ENCODE data around the gene LTB. TPM values are rescaled to one million over a fixed set of nuclear protein-coding genes. Genes with fewer than 3 reads are reported as not detected.

The LTB gene
- total and polyA plus RNA-seq, 8 donors: 1.5 to 13.7 (median 3.4) TPM

GRCh38 chr6:31548544-31548873, 33.7 kb downstream of the LTB start:
- DNase-seq: no peak
- intact Hi-C loops (cut with DNase I): loop anchor here in 1 of 2 donors (10.0 kb wide), 1 partner anchor 46 kb away; the partner anchor contains the start of gene NCR3
- peaks cover 9 to 56% of the 10 kb centered on the region in 2 donors for H3K4me1 ChIP-seq
- peak overlapping the region in 1 of 2 donors; percentile 48 for H3K4me3 ChIP-seq
- no peak for ATAC-seq
- H3K27me3 ChIP-seq: no peaks in the 10 kb centered on the region
- peak overlapping the region in 1 of 2 donors; percentile 84 for H3K27ac ChIP-seq
- H3K36me3 ChIP-seq: peaks cover 0 to 25% of the 10 kb centered on the region in 2 donors
- TF ChIP-seq, protein P1, sequence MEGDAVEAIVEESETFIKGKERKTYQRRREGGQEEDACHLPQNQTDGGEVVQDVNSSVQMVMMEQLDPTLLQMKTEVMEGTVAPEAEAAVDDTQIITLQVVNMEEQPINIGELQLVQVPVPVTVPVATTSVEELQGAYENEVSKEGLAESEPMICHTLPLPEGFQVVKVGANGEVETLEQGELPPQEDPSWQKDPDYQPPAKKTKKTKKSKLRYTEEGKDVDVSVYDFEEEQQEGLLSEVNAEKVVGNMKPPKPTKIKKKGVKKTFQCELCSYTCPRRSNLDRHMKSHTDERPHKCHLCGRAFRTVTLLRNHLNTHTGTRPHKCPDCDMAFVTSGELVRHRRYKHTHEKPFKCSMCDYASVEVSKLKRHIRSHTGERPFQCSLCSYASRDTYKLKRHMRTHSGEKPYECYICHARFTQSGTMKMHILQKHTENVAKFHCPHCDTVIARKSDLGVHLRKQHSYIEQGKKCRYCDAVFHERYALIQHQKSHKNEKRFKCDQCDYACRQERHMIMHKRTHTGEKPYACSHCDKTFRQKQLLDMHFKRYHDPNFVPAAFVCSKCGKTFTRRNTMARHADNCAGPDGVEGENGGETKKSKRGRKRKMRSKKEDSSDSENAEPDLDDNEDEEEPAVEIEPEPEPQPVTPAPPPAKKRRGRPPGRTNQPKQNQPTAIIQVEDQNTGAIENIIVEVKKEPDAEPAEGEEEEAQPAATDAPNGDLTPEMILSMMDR (IDR thresholded peaks at IDR 0.05): no peak
- H3K9me3 ChIP-seq: no peaks in the 10 kb centered on the region

DNA sequence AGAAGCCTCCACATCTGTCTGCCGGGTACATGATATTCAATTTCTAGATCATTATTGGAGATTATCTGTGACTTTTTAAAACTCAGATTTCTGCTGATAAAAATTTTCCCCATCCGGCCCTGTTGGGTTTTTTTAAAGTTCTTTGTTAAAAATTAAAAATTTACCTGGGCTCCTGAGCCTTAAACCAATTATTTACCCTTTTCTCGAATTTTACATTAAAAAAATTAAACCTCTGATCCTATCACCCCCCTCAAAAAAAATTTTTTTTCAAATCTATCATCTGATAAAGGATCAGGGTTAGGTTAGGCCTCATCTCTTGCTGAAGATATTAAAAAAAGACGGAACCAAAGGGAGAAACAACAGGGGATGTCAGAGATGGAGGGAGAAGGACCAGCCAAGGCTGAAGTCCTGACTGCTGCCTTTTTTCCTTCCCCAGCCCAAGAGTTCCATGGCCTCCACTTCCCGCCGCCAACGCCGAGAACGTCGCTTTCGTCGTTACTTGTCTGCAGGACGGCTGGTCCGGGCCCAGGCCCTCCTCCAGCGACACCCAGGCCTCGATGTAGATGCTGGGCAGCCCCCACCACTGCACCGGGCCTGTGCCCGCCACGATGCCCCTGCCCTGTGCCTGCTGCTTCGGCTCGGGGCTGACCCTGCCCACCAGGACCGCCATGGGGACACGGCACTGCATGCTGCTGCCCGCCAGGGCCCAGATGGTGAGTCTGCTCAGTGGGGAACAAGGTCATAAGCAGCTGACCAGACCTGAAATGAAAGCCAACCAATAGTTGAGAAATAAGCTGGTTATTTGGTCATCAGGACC, 34.3 kb downstream of the LTB start:
- peak overlapping the region; percentile 41 to 48 for H3K4me3 ChIP-seq
- no peaks in the 10 kb centered on the region for H3K27me3 ChIP-seq
- ATAC-seq (no peak), DNase-seq (peak in 2 of 4 donors; percentile 44 to 81)
- intact Hi-C loops (cut with DNase I): loop anchor here (2.0 to 10.0 kb wide), 2 partner anchors 47 to 51 kb away; partner anchors contain the start of gene NCR3 (in 1 of the 2)
- no peaks in the 10 kb centered on the region for H3K9me3 ChIP-seq
- H3K4me1 ChIP-seq: peaks cover 9 to 56% of the 10 kb centered on the region in 2 donors
- TF ChIP-seq, protein P1 (IDR thresholded peaks at IDR 0.05): no peak
- peak overlapping the region; percentile 82 to 84 for H3K27ac ChIP-seq
- H3K36me3 ChIP-seq: peaks cover 0 to 25% of the 10 kb centered on the region in 2 donors

- ATAC-seq: peak; percentile 96
- Histone ChIP-seq H3K27me3 (no peaks in the 10 kb centered on the region), H3K36me3 (peaks cover 0 to 25% of the 10 kb centered on the region in 2 donors), H3K4me3 (peak within 1 kb of the TSS; percentile 41 to 48), H3K9me3 (no peaks in the 10 kb centered on the region), H3K27ac (peak within 1 kb of the TSS; percentile 82 to 84), H3K4me1 (peaks cover 13 to 54% of the 10 kb centered on the region in 2 donors)
- DNase-seq: peak; percentile 94 to 98 (median 95)
- TF ChIP-seq, protein P1 (IDR thresholded peaks at IDR 0.05): no peak
- intact Hi-C loops (cut with DNase I): loop anchor here (2.0 to 10.0 kb wide), 2 partner anchors 48 to 52 kb away; partner anchors contain the start of gene NCR3 (in 1 of the 2)
These were observed 35.1 kb downstream of the LTB start, which contains the start of gene NFKBIL1 for GRCh38 chr6:31546958-31547726. Gene NFKBIL1 (plus strand): TSS chr6:31547608. CDS start chr6:31547695, 87 bp downstream.

DNA sequence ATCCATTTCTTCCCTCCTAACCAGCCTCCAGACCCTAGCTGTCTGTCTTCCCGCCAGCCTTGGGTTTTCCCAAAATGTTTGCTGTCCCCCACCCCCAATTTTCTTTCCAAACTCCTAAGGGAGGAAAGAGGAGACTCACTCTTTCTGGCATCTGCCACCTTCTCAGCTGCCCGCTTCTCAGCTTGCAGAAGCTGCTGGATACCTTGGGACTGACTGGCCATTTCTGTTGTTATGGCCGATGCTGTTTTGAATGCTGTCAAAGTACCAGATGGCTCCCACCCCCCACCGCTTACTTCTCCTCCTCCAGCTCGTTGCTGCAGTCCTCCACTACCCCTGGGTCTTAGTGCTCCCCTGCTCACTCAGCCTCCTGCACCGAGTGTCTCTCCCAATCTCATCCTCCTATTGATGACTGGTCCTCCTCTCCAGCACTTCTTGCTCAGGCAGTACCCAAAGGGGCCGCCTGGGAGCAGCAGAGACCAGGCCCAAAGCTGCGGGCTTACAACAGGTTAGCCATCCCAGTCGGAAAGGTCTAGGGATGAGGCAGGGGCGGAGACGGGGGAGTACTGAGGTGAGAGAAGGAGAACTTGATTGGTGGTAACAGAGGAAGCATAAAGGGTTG, 35.8 kb downstream of the LTB start, which contains the start of gene ATP6V1G2:
TSS of gene ATP6V1G2 (minus strand) at position 270 of the 619 bp plus-strand sequence. CDS start at position 221, 49 bp downstream.
- peak; percentile 86 for ATAC-seq

More for the DNA sequence above, 35.8 kb downstream of the LTB start, which contains the start of gene ATP6V1G2:
- DNase-seq: peak; percentile 78 to 94 (median 88)
- intact Hi-C loops (cut with DNase I): loop anchor here (2.0 to 10.0 kb wide), 2 partner anchors 48 to 52 kb away; partner anchors contain the start of gene NCR3 (in 1 of the 2)
- Histone ChIP-seq H3K36me3 (peaks cover 0 to 23% of the 10 kb centered on the region in 2 donors), H3K27me3 (no peaks in the 10 kb centered on the region), H3K27ac (peak within 1 kb of the TSS; percentile 82 to 84), H3K4me3 (peak within 1 kb of the TSS; percentile 41 to 48), H3K9me3 (no peaks in the 10 kb centered on the region), H3K4me1 (peaks cover 13 to 47% of the 10 kb centered on the region in 2 donors)
- TF ChIP-seq, protein P1 (IDR thresholded peaks at IDR 0.05): peak; percentile 90 to 93

Data from left lung (tissue), 10 donors.